GM12891 (cell line): ENCODE results near the gene PTGR3.

Source experiments
- PAX5 ChIP-seq: IDR thresholded peaks from 2 replicates; pipeline ENCODE4 v1.6.1; 2011; ENCODE audit warnings: low read length, moderate library complexity, mild to moderate bottlenecking; ENCODE audit not compliant: insufficient read depth, severe bottlenecking
- POLR2A ChIP-seq: IDR thresholded peaks from 2 replicates; pipeline ENCODE4 v1.6.1; 2011; ENCODE audit warnings: low read depth, low read length, control low read depth
- POLR2AphosphoS5 ChIP-seq: IDR thresholded peaks from 2 replicates; pipeline ENCODE4 v1.6.1; 2011; ENCODE audit warnings: low read depth, low read length, control low read depth
- SPI1 ChIP-seq: IDR thresholded peaks from 2 replicates; pipeline ENCODE4 v1.6.1; 2011; ENCODE audit warnings: low read depth, low read length, control low read depth
- TAF1 ChIP-seq: IDR thresholded peaks from 2 replicates; pipeline ENCODE4 v1.6.1; 2011; ENCODE audit warnings: low read depth, low read length, control low read depth

- no peak for TF ChIP-seq POLR2A
- TF ChIP-seq POLR2AphosphoS5, result no peak
- TF ChIP-seq TAF1, result no peak
- TF ChIP-seq SPI1, result no peak
- TF ChIP-seq PAX5, result no peak
These were observed 44.8 kb upstream of the PTGR3 start for GRCh38 chr18:75253784-75254183.
